Activated CD8-positive, alpha-beta memory T cell treated with anti-CD3 and anti-CD28 coated beads, Interleukin-2, amount 50 U/mL, for 24 hours (primary cell): ENCODE measurements around the gene FMN1.

Source experiments
- DNase-seq: peaks from one replicate; pipeline ENCODE4 v3.0.0-alpha.2; 2020; ENCODE audit errors: extremely low read depth

FMN1 gene

DNA sequence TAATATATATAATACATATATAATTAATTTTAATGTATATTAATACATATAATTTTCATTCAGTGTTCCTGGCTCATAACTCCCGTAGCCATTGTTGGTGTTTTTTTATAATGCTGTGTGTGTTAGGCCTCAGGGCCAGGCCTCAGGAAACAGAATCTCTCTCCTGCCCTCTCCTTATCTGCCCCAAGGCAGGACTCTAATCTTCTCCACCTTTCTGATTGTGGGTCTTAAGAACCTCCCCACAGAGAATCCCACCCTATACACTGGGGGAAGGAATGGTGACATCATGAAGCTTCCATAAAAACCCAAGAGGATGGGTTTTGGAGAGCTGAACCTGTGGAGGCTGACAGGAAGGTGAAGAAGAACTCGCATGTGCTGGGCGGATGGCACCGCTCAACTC is 4.0 kb upstream of the FMN1 start:
- no peak for DNase-seq

DNA sequence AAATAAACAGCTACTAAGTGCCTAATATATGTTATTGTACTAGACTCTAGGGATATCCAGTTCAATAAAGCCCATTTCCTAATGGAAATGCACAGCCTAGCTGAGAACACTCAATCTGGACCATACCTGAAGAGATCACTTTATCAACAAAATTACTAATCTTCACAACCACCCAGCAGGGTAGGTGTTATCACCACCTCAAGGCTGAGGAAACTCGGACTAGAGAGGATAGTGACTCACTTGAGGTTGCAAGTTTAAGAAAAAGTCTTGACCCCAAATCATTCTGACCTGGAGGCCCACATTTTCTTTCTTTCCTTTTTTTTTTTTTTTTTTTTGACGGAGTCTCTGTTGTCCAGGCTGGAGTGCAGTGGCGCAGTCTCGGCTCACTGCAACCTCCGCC is 3.1 kb upstream of the FMN1 start:
- no peak for DNase-seq

DNA sequence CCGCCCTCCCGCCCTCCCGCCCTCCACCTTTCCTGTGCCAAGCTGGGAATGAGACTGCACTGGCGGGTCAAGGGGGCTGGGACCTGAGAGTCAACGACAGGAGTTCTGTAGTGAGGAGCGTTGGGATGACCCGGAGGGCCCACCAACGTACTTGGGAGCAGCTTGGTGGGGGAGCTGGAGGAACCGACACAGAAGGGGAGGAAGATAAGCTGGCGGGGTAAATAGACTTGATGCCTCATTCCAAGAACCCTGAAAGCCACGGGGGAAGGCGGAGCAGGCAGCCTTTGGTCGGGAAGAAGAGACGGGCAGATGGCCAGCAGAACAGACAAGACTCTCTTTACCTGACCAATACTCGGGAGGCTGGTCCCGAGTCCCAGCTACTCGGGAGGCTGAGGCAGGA is 277 bp downstream of the FMN1 start:
- DNase-seq = no peak

DNA sequence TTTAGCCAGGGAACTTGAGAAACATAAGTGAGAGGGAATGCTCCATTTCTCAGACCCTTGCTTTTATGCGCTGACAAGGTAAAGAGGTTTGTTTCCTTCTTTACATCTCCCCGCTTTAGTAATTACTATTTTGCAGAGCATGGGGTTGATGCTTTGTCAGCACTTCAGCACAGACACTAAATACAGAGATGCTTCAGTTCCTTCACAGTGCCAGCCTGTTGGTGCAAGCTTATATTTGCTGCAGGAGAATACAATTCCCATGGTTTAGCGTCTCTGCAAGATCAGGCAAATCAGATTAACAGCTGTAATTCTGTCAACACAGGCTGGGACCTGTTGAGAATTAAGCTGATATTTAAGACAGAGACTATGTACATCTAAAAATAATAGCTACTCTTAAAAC is 2.9 kb downstream of the FMN1 start:
- no peak for DNase-seq

DNA sequence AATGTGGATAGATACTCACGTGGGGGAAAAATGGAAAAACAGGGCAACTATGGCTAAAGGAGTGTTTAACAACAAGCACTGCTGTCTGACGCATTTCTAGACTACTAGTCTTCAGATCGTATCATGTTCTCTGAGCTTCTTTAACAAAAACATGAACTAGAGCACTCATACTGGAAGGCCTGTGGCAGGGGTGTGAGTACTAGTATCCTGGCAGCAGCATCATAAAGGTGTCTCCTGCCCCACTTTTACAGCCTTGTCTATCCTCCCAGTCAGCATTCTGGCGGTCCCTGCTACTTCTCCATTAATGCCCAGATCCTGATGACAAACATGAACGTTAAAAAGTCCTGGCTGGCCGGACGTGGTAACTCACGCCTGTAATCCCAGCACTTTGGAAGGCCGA is 4.0 kb downstream of the FMN1 start:
- no peak for DNase-seq

DNA sequence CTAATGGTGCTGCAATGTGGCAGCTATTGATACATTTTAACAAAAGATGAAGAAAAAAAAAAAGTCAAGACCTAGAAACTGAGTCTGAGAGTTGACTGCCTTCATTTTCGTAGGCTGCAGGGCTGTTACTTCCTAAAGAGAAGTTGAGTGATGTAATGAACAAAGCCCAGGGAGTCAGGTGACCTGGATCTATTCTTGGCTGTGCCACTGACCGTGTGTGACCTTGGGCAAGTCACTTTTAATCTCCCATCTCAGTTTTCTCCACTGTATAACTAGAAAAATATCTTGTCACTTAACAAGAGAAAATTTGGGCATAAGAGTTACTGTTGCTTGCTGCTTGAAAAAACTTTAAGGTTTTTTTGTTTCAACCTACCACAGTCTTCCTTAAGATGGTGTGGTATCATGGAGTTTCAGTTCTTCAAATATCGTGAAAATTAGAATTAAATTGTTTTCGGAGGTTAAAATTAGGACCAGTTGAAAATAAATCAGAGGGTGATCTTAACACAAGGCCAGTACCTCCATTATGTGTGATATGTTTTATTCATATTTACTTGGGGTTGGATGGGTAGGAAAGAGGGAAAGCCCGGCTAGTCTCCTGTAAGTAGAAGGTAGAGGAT is 5.8 kb downstream of the FMN1 start:
- DNase-seq = no peak

DNA sequence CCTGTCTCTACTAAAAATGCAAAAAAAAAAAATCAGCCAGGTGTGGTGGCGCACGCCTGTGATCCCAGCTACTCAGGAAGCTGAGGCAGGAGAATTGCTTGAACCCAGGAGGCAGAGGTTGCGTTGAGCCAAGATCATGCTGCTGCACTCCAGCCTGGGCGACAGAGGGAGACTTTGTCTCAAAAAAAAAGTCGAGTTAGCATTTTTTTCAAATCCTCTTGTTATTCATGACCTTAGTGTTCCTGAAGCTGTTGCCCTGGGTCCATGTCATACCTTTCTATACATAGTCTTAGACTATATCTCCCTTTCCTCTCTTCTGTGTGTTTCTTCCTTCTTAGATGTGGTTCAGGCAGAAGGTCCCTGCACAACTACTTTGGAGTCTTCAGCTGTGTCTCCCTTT is 6.4 kb downstream of the FMN1 start:
- DNase-seq = no peak

DNA sequence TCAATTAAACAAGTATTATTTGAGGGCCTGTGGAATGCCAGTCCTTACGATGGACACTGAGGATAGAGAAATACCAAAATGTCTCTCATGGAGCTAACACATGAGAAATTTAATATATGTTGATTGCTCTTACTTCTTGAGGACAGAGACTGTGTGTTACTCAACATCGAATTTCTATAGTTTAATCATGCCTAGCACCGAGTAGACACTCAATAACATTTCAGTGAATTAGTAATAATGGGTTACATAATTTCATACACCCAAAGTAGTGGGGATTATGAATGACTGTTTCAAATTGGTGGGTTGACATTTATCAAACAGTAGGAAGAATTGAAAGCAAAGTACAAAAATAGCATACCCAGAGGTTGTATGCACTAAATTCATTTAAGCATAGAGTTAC is 11.2 kb downstream of the FMN1 start:
- no peak for DNase-seq

DNA sequence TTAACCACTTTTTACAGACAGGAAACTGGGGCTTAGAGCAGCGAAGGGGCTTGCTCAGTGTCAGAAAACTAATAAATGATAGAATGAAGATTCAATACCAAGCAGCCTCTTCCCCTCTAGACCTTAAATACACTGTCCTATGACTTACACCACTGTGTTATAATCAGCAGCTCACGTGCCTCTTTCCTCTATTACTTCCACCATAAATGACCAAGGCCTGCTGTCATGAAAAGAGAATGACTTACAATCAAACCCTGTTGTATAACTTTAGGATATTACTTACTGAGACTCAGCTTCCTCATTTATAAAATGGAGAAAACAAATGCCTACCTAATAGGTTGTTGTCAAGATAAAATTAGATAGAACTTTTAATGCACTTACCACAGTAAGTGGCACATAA is 11.6 kb downstream of the FMN1 start:
- DNase-seq = no peak

DNA sequence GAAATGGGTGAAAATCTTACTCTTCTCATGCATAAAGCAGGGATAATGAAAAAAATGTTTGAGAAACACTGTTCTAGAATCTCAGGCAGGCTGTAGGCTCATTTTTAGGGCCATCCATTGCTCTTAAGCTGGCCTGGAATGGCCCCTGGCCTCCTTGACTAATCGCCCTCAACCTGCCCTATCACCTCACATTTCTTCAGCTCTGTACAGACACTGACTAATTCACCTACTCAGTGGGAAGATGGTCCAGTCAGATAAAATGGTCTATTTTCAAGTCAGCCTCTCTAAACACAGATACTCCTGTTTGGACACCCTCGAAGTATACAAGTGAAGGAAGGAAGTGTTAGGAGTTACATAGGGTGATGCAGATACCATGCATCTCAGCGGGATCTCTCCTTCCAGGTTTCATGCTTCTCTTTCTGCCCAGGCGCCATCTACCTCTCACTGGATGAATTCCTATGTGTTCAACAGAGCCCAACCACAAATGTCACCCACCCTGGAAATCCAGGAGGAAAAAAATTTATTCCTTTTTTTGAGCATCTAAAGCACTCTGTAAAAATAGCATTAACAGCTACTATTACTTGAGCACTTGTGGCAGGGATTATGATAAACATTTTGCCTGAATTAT is 12.1 kb downstream of the FMN1 start:
- no peak for DNase-seq

DNA sequence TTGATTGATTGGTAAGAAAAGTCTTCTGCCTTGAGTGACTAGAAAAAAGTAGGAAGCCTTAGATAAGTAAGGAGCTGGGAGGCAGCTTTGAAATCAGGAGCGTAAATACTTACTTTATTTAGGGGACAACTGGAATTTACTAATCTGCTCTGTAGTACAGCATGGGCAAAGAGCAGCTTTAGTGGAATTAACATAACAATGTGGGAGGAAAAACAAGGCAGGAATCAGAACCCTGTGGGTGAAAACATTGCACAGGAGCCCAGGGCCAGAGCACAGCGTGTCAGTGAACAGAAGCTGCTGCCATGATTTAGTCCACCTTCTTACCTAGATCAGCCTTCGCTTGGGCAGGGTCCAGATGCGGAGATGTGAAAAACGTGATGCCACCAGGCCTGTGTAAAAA is 14.6 kb downstream of the FMN1 start:
- no peak for DNase-seq

DNA sequence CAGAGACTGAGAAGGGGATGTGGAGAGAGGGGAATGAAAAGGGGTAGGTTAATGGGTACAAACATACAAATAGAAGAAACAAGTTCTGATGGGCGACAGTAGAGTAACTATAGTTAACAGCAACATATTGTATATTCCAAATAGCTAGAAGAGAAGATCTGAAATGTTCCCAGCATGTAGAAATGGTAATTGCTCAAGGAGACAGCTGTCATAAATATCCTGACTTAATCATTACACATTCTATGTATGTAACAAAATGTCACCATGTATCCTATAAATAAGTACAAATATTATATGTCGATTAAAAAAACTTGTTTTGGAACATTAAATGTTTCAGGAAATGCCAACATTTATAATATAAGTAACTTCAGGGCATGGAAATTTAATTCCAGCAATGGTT is 23.3 kb downstream of the FMN1 start:
- DNase-seq = no peak

DNA sequence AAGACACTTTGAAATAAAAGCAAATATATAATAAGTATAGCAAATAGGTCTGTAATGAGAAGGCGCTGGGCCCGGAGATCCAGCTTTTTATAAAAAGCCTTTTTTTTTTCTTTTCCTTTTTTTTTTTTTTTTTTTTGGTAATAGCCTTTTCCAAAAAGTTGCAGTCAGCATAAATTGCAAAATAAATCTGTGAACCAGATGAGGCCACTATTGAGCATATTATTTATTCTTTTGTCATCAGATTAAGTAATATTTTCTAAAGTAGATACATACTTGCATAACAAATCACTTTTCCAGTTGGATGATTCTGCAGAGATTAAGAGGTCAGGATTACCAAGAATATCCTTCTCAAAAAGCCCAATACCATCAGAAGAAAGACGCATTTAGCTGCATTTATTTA is 24.9 kb downstream of the FMN1 start:
- DNase-seq = no peak

DNA sequence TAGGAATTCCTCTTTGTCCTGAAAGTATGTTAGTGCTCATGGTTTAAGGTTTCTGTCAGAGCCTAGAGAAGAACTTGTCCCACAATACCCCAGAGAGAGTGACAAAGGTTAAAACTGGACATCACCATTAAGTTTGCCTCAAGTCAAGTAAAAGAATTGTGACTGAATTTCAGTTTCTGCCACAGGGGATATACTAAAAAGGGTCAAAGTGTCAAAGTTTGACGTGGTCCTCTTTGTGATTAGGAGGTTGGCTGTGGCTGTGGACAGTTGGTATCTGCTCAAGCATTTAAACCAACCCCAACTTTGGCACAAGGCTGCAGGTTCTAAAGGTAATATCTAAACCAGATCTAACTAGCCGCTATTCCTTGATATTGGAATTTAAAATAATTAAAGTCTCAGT is 26.1 kb downstream of the FMN1 start:
- DNase-seq = no peak

DNA sequence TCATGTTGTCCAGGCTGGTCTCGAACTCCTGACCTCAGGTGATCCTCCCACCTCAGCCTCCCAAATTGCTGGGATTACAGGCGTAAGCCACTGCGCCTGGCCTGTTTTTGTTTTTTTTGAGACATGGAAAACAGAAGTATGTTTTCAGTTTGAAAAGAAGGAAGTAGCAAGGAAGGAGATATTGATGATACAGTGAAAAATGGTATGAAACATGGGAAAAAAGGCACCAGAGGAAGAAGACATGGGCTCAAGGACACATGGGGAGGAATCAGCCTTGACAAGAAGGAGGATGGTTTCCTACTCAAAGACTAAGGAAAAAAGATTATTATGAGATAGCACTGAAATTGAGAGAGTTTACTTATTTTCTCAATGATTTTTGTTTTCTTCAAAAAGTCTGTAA is 30.7 kb downstream of the FMN1 start:
- DNase-seq = no peak

DNA sequence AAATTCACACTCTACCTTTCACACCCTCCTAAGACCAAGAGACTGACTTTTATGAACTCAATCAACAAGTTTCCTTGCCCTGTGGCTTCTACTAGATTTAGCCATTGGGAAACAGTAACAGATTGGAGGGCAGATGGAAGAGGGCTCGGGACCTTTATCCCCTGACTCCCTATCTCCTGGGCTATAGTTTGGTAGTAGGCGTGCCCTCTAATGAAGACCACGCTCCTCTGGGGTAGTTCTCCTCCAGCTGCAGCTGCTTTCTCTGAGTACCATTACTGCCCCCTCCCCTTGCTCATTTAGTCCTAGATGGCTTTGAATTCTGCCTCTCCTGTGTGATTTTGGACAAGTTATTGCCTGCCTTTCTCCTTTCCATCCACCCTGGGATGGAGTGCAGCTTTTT is 33.3 kb downstream of the FMN1 start:
- no peak for DNase-seq

DNA sequence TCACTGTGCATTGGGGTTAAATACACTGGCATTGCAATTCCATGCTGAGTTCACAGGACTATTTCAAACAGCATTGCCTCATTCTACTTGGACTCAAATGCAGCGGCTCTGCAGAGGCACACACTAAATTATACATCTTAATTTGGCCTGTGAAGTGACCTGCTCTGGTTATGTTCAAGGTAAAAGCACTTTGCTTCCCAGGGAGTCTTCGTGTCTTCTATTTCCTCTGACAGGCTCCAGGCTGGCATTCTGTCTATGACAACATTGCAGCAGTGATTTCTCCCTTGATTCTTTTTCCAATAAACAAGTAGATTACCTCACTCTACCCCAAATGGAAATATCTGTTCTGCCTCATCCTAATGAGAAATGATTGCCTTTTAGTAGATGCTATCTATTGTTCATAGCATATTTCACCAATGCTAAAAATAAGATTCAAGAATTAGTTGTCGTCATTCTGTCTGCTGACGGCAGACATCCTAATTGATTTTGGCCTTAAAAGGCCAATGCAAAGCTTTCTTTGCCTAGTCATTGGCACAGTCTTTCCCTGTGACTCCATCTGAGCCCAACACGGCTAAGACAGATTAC is 33.8 kb downstream of the FMN1 start:
- DNase-seq = no peak

DNA sequence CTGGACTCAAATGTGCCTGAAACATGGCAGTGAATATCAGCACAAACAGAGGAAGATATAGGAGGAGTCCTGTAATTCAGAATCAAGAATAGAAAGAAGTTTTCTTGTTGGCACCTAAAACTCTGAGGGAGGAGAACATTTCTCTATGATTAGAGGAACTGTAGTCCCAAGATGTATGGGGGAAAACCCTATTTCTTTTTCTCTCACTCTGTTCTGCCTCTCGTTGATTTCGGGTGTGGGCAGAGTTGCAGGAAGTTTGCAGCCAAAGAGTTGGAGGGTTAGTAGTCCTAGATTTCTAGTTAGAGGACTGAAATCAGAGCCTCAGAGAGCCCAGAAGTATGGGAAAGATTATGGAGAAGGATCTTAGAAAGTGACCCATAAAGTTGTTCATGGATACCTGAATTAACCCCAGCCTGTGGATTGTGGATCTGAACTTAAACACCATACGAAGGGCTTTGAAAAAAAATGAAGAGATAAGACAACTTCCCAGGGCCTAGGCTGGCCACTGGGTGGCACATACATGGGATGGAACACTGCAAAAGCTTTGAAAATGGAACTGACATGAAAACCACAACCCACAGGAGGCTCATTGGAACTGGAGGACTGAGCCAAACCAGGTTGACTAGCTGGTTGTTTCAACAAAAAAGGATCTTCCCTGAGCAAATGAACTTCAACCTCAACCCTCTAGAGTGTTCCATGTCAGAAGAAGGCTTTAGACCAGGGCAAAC is 34.6 kb downstream of the FMN1 start:
- DNase-seq = no peak

DNA sequence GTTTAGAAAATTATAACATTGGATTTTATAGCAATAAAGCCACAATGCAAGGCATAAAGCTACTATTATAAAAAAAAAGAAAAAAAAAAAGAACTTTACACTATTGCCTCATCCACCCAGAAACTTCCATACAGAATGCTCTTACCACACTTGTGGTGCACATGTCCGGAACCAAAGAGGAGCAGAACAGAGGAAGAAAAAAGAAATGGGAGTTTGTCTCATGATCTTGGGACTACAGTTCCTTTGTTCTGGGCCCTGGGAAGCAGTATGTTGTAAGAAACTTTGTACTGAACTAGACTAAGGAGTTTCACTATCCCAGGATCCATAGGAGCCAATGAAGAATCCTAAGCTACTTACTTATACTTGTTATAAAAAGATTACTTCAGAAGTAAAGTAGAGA is 36.1 kb downstream of the FMN1 start:
- no peak for DNase-seq

DNA sequence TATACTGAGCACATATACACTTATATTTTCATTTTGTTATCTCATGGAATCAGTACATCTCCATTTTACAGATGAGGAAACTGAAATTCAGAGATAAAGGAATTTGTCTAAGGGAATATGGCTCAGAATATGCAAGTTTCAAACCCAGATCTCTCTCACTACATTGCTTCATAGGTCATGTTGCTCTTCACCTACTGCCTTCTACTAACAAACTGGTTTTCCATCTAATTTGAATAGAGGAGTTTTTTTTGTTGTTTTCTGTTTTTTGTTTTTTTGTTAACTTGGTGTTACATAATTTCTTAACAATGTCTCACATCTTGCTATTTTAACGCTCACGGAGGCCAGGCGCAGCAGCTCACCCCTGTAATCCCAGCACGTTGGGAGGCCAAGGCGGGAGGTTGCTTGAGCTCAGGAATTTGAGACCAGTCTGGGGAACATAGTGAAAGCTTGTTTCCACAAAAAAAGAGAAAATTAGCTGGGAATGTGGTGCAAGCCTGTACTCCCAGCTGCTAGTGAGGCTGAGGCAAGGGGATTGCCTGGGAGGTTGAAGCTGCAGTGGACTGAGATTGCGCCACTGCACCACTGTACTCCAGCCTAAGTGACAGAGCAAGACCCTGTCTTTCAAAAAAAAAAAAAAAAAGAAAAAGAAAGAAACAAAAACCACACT is 37.0 kb downstream of the FMN1 start:
- DNase-seq = no peak

DNA sequence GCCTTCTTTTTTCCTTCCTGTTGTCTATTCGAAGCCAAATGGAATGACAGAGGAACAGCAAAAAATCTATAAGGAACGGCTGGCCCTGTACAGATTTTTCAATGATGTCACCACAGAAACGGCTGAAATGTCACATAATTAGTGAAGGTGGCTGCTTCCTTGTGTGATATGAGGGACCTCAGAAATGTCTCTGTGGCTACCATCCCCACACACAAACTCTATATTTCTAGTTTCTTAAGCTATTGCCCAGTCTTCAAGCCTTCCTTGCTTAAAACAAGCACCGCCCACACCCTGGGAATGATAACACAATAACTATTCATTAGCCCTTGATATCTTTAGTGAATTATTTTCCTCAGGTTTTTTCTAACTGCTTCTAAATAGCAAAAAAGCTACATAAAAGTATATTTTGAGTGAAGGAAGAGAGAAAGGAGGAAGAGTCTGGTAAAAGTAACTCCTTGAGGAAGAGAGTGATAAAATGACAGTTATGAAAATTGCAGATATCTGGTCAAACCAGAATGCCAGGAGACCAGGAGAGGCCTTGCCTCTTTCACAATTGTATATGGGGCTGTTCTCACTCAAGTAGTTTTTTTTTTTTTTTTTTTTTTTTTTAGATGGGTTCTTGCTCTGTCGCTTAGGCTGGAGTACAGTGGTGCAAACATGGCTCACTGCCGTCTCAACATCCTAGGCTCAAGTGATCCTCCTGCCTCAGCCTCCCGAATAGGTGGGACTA is 38.7 kb downstream of the FMN1 start:
- no peak for DNase-seq
